IMR-90 (cell line): Measurements from ENCODE around the gene PTPRN2.

Source experiments
- CEBPB ChIP-seq: IDR thresholded peaks from 2 replicates; pipeline ENCODE4 v1.6.1; 2012; ENCODE audit warnings: low read depth, low read length, improper control_type of control experiment
- CTCF ChIP-seq: conservative IDR thresholded peaks from 2 replicates; pipeline ENCODE4 v1.5.1; 2012; ENCODE audit warnings: mild to moderate bottlenecking, low read depth, low read length, improper control_type of control experiment
- MXI1 ChIP-seq: IDR thresholded peaks from 2 replicates; pipeline ENCODE4 v1.6.1; 2012; ENCODE audit warnings: low read depth, mild to moderate bottlenecking, low read length, moderate library complexity, borderline replicate concordance
- POLR2A ChIP-seq: IDR thresholded peaks from 2 replicates; pipeline ENCODE4 v1.6.1; 2012; ENCODE audit warnings: mild to moderate bottlenecking, low read depth, low read length
- RFX5 ChIP-seq: IDR thresholded peaks from 2 replicates; pipeline ENCODE4 v1.8.0; 2012; ENCODE audit warnings: low read depth, mild to moderate bottlenecking, low read length, moderate library complexity

DNA sequence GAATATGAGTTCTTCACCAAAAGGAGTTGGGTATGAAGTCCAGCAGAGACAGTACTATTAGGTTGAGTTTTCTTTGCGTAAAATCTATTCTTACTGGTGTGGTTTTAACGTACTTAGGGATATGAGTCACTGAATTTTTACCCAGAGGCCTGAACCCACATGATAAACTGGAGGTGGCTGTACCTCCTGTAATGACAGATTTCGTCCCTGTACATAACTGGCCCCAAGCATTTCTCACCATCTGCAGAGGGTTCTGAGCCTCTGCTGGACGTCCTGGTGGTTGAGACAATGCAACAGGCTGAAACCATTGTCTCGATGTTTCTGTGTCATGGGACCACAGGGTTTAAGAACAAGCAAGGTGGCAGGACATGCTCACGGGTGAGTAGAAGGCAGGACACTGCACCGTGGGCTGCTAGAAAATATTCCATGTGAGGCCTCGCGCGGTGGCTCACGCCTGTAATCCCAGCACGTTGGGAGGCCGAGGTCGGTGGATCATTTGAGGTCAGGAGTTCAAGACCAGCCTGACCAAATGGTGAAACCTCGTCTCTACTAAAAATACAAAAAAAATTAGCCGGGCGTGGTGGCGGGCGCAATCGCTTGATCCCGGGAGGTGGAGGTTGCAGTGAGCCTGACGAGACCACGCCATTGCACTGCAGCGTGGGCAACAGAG, 1017.0 kb downstream of the PTPRN2 start:
- TF ChIP-seq CTCF (no peak), CEBPB (no peak), RFX5 (no peak), POLR2A (no peak), MXI1 (no peak)
